Measurements from ENCODE around the gene BBLN. TPM values are rescaled to one million over a fixed set of nuclear protein-coding genes. Genes with fewer than 3 reads are reported as not detected.

The BBLN gene
- polyA plus RNA-seq, 1 donor from 2014 or later = 330 TPM

- Histone ChIP-seq H3K27ac (ENCODE audit: low read length) (peak overlapping the region; percentile 90), H3K9me2 (ENCODE audit: insufficient read depth, low read length) (no peaks in the 10 kb centered on the region), H3K27me3 (ENCODE audit: insufficient read depth, low read depth, low read length) (no peaks in the 10 kb centered on the region), H3K79me2 (replicated peaks; ENCODE audit: insufficient read depth, low read length) (peaks cover 8% of the 10 kb centered on the region), H3K36me3 (ENCODE audit: insufficient read depth, low read length) (no peaks in the 10 kb centered on the region), H3K4me2 (ENCODE audit: low read length) (peak overlapping the region; percentile 79), H2AFZ (ENCODE audit: low read depth, low read length) (peak overlapping the region; percentile 90), H4K20me1 (ENCODE audit: insufficient read depth) (no peaks in the 10 kb centered on the region), H3K9me3 (ENCODE audit: low read length) (no peaks in the 10 kb centered on the region), H3F3A (ENCODE audit: insufficient read depth, low read length, poor library complexity, severe bottlenecking) (no peaks in the 10 kb centered on the region), H3K9ac (ENCODE audit: low read length) (peak overlapping the region; percentile 97), H3K4me3 (ENCODE audit: low read length) (peak overlapping the region; percentile 89)
- TF ChIP-seq TAF1 (IDR thresholded peaks at IDR 0.05; ENCODE audit: low read depth) = peak; percentile 55
- TF ChIP-seq, protein P1, sequence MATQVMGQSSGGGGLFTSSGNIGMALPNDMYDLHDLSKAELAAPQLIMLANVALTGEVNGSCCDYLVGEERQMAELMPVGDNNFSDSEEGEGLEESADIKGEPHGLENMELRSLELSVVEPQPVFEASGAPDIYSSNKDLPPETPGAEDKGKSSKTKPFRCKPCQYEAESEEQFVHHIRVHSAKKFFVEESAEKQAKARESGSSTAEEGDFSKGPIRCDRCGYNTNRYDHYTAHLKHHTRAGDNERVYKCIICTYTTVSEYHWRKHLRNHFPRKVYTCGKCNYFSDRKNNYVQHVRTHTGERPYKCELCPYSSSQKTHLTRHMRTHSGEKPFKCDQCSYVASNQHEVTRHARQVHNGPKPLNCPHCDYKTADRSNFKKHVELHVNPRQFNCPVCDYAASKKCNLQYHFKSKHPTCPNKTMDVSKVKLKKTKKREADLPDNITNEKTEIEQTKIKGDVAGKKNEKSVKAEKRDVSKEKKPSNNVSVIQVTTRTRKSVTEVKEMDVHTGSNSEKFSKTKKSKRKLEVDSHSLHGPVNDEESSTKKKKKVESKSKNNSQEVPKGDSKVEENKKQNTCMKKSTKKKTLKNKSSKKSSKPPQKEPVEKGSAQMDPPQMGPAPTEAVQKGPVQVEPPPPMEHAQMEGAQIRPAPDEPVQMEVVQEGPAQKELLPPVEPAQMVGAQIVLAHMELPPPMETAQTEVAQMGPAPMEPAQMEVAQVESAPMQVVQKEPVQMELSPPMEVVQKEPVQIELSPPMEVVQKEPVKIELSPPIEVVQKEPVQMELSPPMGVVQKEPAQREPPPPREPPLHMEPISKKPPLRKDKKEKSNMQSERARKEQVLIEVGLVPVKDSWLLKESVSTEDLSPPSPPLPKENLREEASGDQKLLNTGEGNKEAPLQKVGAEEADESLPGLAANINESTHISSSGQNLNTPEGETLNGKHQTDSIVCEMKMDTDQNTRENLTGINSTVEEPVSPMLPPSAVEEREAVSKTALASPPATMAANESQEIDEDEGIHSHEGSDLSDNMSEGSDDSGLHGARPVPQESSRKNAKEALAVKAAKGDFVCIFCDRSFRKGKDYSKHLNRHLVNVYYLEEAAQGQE (IDR thresholded peaks at IDR 0.05; ENCODE audit: borderline replicate concordance) = peak; percentile 60
- TF ChIP-seq EP300 (conservative IDR thresholded peaks at IDR 0.05; ENCODE audit: poor library complexity, severe bottlenecking) = no peak
Observed at GRCh38 chr9:128190516-128191405, 30.7 kb downstream of the BBLN start.

GRCh38 chr9:128191406-128192046, 31.5 kb downstream of the BBLN start, which contains the start of gene CIZ1:
TSS of gene CIZ1 (minus strand) at chr9:128191572. CDS start at chr9:128190857, 715 bp downstream.
- Histone ChIP-seq H3K9ac (ENCODE audit: low read length) (peak within 1 kb of the TSS; percentile 97), H3K4me2 (ENCODE audit: low read length) (peak within 1 kb of the TSS; percentile 79), H2AFZ (ENCODE audit: low read depth, low read length) (peak within 1 kb of the TSS; percentile 90), H3K27me3 (ENCODE audit: insufficient read depth, low read depth, low read length) (no peaks in the 10 kb centered on the region), H4K20me1 (ENCODE audit: insufficient read depth) (no peaks in the 10 kb centered on the region), H3K36me3 (ENCODE audit: insufficient read depth, low read length) (no peaks in the 10 kb centered on the region), H3K9me3 (ENCODE audit: low read length) (no peaks in the 10 kb centered on the region), H3K4me3 (ENCODE audit: low read length) (peak within 1 kb of the TSS; percentile 89), H3K27ac (ENCODE audit: low read length) (peak within 1 kb of the TSS; percentile 90), H3F3A (ENCODE audit: insufficient read depth, low read length, poor library complexity, severe bottlenecking) (no peaks in the 10 kb centered on the region), H3K9me2 (ENCODE audit: insufficient read depth, low read length) (no peaks in the 10 kb centered on the region), H3K79me2 (replicated peaks; ENCODE audit: insufficient read depth, low read length) (peaks cover 8% of the 10 kb centered on the region)
- TF ChIP-seq EZH2 (IDR thresholded peaks at IDR 0.05; ENCODE audit: borderline replicate concordance, insufficient read depth, low read length, poor library complexity, severe bottlenecking) (no peak), MXI1 (conservative IDR thresholded peaks at IDR 0.05; ENCODE audit: poor library complexity, severe bottlenecking) (peak; percentile 31), TAF1 (IDR thresholded peaks at IDR 0.05; ENCODE audit: low read depth) (no peak), CTCF (IDR thresholded peaks at IDR 0.05; ENCODE audit: poor library complexity, severe bottlenecking) (peak; percentile 87), SMC3 (conservative IDR thresholded peaks at IDR 0.05; ENCODE audit: poor library complexity) (peak; percentile 35), POLR2AphosphoS5 (IDR thresholded peaks at IDR 0.05) (peak; percentile 47), RAD21 (conservative IDR thresholded peaks at IDR 0.05) (peak; percentile 19), EP300 (conservative IDR thresholded peaks at IDR 0.05; ENCODE audit: poor library complexity, severe bottlenecking) (no peak)
- TF ChIP-seq, protein P1 (IDR thresholded peaks at IDR 0.05; ENCODE audit: borderline replicate concordance) = peak; percentile 20

All from neural cell (in vitro differentiated cells).